ENCODE measurements around the gene ETV2.
"Not testable (repeated sequence)": the region's sequence is repeated elsewhere in the genome, so short reads cannot be mapped to it uniquely, and the experiment has no call there.

ETV2 gene

GRCh38 chr19:35628565-35629331 is 12.8 kb upstream of the ETV2 start, which contains the start of gene RBM42:
Gene RBM42, plus strand, starts transcription at chr19:35629036. Its CDS starts 118 bp downstream, at chr19:35629154.
- DNase-seq (ENCODE audit: low spot score): peak; percentile 99

GRCh38 chr19:35629332-35629633 is 12.3 kb upstream of the ETV2 start:
- no peak for DNase-seq (ENCODE audit: low spot score)

DNA sequence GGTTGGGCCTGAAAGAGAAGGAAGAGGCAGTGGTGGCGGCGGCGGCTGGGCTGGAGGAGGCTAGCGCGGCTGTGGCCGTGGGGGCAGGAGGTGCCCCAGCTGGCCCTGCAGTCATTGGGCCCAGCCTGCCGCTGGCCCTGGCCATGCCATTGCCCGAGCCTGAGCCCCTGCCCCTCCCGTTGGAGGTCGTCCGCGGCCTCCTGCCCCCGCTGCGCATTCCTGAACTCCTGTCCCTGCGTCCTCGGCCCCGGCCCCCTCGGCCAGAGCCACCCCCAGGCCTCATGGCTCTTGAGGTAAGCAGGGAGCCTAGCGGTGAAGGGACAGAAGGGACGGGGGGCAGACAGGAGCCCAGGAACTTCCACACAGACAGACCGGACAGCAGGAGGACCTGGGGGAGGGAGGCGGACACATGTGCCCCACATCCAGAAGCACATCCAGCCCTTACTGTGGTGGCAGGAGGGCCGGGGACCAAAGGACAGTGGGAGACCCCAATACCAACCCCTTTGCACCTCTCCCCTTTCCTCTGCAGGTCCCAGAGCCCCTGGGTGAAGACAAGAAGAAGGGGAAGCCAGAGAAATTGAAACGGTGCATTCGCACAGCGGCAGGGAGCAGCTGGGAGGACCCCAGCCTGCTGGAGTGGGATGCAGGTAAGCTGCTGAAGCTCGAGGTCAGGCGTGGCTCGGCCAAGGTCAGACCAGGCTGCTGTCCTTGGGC is 7.7 kb upstream of the ETV2 start:
- DNase-seq (ENCODE audit: low spot score): no peak

- DNase-seq (ENCODE audit: low spot score): no peak
Observed at GRCh38 chr19:35636651-35637050, 4.9 kb upstream of the ETV2 start.

DNA sequence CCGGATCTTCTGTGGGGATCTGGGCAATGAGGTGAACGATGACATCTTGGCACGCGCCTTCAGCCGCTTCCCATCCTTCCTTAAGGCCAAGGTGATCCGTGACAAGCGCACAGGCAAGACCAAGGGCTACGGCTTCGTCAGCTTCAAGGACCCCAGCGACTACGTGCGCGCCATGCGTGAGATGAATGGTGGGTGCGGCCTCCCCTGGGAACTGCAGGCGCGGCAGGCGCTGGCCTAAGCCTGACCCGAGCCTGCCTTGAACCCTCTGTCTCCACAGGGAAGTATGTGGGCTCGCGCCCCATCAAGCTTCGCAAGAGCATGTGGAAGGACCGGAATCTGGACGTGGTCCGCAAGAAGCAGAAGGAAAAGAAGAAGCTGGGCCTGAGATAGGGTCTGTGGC is 4.4 kb upstream of the ETV2 start:
- DNase-seq (ENCODE audit: low spot score): no peak

GRCh38 chr19:35639321-35639639 is 2.3 kb upstream of the ETV2 start:
- no peak for DNase-seq (ENCODE audit: low spot score)

- no peak for DNase-seq (ENCODE audit: low spot score)
Observed at GRCh38 chr19:35639863-35640262, 1.7 kb upstream of the ETV2 start.

DNA sequence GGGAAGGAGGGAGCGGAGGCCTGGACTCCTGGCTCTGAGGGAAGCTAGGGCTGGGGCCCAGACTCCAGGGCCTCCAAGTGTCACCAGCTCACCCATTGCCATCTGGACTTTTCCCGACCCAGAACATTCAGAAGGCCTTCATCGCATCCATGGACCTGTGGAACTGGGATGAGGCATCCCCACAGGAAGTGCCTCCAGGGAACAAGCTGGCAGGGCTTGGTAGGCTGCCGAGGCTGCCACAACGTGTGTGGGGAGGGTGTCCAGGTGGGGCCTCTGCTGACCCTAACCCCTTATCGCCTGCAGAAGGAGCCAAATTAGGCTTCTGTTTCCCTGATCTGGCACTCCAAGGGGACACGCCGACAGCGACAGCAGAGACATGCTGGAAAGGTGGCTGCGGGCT is 767 bp downstream of the ETV2 start:
- DNase-seq (ENCODE audit: low spot score): no peak

- DNase-seq (ENCODE audit: low spot score): no peak
Observed at GRCh38 chr19:35642798-35643254, 1.3 kb downstream of the ETV2 start.

DNA sequence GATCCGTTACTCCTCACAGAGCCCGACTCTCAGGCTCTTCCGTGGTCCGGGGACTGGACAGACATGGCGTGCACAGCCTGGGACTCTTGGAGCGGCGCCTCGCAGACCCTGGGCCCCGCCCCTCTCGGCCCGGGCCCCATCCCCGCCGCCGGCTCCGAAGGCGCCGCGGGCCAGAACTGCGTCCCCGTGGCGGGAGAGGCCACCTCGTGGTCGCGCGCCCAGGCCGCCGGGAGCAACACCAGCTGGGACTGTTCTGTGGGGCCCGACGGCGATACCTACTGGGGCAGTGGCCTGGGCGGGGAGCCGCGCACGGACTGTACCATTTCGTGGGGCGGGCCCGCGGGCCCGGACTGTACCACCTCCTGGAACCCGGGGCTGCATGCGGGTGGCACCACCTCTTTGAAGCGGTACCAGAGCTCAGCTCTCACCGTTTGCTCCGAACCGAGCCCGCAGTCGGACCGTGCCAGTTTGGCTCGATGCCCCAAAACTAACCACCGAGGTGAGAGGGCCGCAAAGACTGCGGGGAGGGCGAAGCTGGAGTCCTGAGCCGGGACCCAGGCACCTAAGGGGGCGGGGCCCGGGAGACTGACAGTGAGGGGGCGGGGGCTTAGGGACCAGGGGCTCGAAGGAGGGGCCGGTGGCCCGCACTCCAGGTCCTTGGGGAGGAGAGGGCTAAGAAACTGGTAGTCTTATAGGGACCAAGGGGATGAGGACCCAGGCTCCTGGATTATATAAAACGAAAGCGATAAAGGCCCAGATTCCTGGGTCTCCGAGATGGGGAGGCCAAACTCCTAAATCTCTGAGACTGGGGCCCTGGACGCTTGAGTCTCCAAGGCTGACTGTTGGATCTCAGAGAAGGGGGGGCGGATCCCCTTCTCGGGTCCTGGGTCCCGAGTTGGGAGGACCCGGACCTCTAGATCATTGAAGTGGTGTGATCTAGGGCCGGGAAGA is 2.0 kb downstream of the ETV2 start:
- peak; percentile 90 for DNase-seq (ENCODE audit: low spot score)

GRCh38 chr19:35644206-35644986 is 2.9 kb downstream of the ETV2 start:
- DNase-seq (ENCODE audit: low spot score): peak; percentile 97

DNA sequence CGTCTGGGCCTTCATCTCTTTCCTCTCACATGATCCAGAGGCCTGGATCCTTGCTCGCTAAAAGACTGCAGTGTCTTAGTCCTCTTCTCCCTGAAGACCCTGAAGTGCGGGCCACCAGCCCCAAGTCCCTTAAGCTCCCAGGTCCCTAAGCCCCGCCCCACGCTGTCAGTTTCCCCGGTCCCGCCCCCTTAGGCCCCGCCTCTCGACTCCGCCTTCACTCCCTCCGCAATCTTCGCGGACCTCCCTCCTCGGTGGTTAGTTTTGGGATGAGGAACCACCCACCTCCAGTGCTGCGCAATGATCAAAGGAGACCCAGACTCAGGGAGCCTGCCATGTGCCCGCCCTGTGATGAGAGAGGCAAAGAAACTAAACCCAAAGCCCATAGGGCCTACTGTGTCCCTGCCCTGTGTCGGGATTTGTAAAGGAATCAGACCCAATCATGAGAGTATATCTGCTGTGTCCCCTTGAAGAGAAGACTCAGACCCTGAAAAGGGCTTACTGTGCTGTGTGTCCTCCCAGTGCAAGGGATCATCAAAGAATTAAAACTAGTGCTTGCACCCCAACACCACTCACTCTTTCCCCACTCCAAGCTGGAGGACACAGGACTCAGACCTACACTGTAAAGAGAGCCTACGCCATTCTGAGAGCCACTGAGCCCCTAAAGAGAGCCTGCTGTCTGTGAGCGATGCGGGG is 3.6 kb downstream of the ETV2 start:
- DNase-seq (ENCODE audit: low spot score): peak; percentile 84

DNA sequence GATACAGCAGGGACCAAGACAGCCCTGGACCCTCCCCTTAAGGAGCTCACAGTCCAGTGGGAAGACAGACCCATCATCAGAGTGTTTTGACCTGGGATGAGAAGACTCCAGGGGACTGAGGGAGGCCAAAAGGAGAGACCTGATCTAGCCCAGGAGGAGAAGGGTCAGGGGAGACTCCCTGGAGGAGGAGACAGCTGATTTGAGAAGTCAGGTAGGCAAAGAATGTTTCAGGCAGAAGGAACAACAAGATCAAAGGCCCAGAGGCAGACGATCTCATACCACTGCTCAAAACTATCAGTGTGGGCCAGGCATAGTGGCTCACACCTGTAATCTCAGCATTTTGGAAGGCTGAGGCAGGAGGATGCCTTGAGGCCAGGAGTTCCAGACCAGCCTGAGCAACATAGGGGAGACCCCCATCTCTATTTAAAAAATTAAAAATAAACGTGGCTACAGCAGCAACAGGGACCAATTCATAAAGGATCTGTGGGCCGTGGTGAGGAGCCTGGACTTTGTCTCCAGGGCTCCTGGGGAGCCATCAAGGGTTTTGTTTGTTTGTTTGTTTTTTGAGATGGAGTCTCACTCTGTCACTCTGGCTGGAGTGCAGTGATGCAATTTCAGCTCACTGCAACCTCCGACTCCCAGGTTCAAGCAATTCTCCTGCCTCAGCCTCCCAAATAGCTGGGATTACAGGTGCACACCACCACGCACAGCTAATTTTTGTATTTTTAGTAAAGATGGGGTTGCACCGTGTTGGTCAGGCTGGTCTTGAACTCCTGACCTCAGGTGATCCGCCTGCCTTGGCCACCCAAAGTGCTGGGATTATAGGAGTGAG is 4.4 kb downstream of the ETV2 start:
- no peak for DNase-seq (ENCODE audit: low spot score)

- DNase-seq (ENCODE audit: low spot score): peak; percentile 98
Observed at GRCh38 chr19:35648017-35648961, 6.7 kb downstream of the ETV2 start, which contains the start of gene COX6B1. Gene COX6B1, plus strand, starts transcription at chr19:35648323. Its CDS starts 2,921 bp downstream, at chr19:35651244.

- DNase-seq (ENCODE audit: low spot score): no peak
Observed at GRCh38 chr19:35650581-35650980, 9.0 kb downstream of the ETV2 start.

- not testable (repeated sequence) for DNase-seq (ENCODE audit: low spot score)
Observed at GRCh38 chr19:35654828-35655227, 13.3 kb downstream of the ETV2 start.

DNA sequence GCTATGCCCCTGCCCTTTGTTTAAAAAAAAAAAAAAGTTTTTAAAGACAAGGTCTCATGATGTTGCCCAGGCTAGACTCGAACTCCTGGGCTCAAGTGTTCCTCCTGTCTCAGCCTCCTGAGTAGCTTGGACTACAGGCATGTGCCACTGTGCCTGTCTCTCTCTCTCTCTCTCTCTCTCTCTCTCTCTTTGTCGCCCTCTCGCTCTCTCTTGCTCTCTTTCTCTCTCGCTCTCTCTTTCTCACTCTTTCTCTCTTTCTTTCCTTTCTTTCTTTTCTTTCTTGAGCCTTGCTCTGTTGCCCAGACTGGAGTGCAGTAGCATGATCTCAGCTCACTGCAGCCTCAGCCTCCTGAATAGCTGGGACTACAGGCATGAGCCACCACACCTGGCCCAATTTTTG is 14.1 kb downstream of the ETV2 start:
- DNase-seq (ENCODE audit: low spot score): no peak

DNA sequence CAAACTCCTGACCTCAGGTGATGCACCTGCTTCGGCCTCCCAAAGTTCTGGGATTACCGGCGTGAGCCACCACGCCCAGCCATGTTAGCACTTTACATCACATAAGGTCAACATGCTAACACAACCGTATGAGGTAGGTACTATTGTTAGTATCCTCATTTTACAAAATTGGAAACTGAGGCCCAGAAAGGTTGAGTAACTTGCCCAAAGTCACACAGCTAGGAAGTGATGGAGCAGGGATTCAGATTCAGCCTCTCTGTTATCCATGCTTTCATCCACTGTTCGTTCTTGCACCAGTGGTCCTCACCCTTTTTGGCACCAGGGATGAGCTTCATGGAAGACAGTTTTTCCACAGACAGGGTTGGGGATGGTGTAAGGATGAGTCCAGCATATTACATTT is 15.2 kb downstream of the ETV2 start:
- DNase-seq (ENCODE audit: low spot score): no peak
